Adrenal gland (tissue), 12 donors: ENCODE results near the gene PKIB. TPM values are rescaled to one million over a fixed set of nuclear protein-coding genes. Genes with fewer than 3 reads are reported as not detected.
"Not testable (repeated sequence)": the region's sequence is repeated elsewhere in the genome, so short reads cannot be mapped to it uniquely, and the experiment has no call there.

ENCODE experiments used
- DNase-seq, 7 donors: peaks; one replicate each; pipeline ENCODE4 v3.0.0-alpha.2; 2019 to 2020
- H3K27ac ChIP-seq, 5 donors: fragments of 200-600 bp; sonication (generic) in 4 of 5; 1 replicate in 3 of 5; 2 replicates in 2 of 5; pipeline versions ENCODE4 v1.5.1 to v1.8.0; 2016 to 2020; ENCODE audit warnings: mild to moderate bottlenecking in 1 of 5
- H3K27me3 ChIP-seq: fragments of 200-600 bp; 2 replicates; pipeline ENCODE4 v1.8.0; 2021
- H3K36me3 ChIP-seq, 2 donors: fragments of 200-600 bp; replicated peaks in 1 of 2; 1 replicate in 1 of 2; 2 replicates in 1 of 2; pipeline versions ENCODE4 v1.5.1 to v1.8.0; 2018 to 2022
- H3K4me1 ChIP-seq, 2 donors: fragments of 200-600 bp; replicated peaks in 1 of 2; 1 replicate in 1 of 2; 2 replicates in 1 of 2; pipeline versions ENCODE4 v1.5.1 to v1.8.0; 2018 to 2021
- H3K4me3 ChIP-seq, 4 donors: fragments of 200-600 bp; sonication (generic) in 3 of 4; one replicate each; pipeline ENCODE4 v1.5.1; 2016 to 2018
- H3K9me3 ChIP-seq, 3 donors: fragments of 200-600 bp; sonication (generic) in 1 of 3; replicated peaks in 1 of 3; 1 replicate in 2 of 3; 2 replicates in 1 of 3; pipeline versions ENCODE4 v1.5.1 to v1.8.0; 2016 to 2021
- POLR2A ChIP-seq, 2 donors: fragments of 450-650 bp; IDR thresholded peaks; one replicate each; pipeline ENCODE4 v1.6.1; 2017; ENCODE audit warnings: antibody characterized with exemption in 2 of 2, mild to moderate bottlenecking in 2 of 2, moderate library complexity in 1 of 2
- WGBS, 4 donors: extraction: QIAGEN DNeasy Blood & Tissue Kit in 2 of 4; methylation state at CpG; one replicate each; pipeline versions ENCODE4 v1.1.5 to v1.1.7; 2013 to 2017; 5-methylcytosine and 5-hydroxymethylcytosine counted together
- intact Hi-C, 2 donors: fragments of 100-400 bp; cut with DNase I; formaldehyde crosslinking; loops; one replicate each; pipeline versions ENCODE4 v1.14.1 to v1.15.0; 2022 to 2023
- polyA plus RNA-seq, 3 donors: library from polyadenylated mRNA; stranded (reverse); fragments of 200-250 nt in 2 of 3; fragments of 350-450 nt in 1 of 3; fragmentation: Illumina TruSeq in 1 of 3; extraction: RNeasy Lipid Tissue Mini Kit (QIAGEN cat#74804) in 1 of 3; gene quantifications; one replicate each; pipeline ENCODE4 v1.2.3, GENCODE V29; 2013 to 2014
- total RNA-seq, 9 donors: library from RNA; depleted of rRNA in 4 of 9; stranded (reverse); fragments of >200 nt in 4 of 9; fragments of 120-200 nt in 1 of 9; fragmentation: NEBNext Ultra II Directional in 1 of 9; extraction: Animal tissue kit (Norgen Biotek cat#: 25700) in 1 of 9; gene quantifications; one replicate each; pipeline versions ENCODE4 v1.1.0 to v1.2.4, GENCODE V29; 2013 to 2023
- TF ChIP-seq, protein P1 (sequence below), 6 experiments: fragments of 450-650 bp in 4 of 6; fragments of 200-600 bp in 2 of 6; sonication (generic) in 1 of 6; IDR thresholded peaks; 1 replicate in 5 of 6; 2 replicates in 1 of 6; pipeline versions ENCODE4 v1.5.1 to v1.8.0; 2016 to 2021; ENCODE audit warnings: antibody characterized with exemption in 6 of 6, mild to moderate bottlenecking in 2 of 6, moderate library complexity in 1 of 6
- donor health status: healthy with polysubstance abuse.
- donor health status: Bipolar disorder and iron deficiency.
- donor health status: DM: yes; HTN: yes; CAD: no.
- donor health status: DM: no; HTN: no; CAD: no.
- donor health status: DM: no; HTN: no; CAD: no.
- donor health status: DM: yes; HTN: yes; CAD: no.

PKIB gene
- total and polyA plus RNA-seq, 12 donors, result 0.48 to 6.2 (median 2.5) TPM

GRCh38 chr6:122576888-122577287, 33.3 kb upstream of the PKIB start:
- no peak overlapping the region for H3K27ac ChIP-seq
- WGBS, 4 donors, result 93 to 98% (median 96%) methylated on average over 2 of the region's 2 CpGs
- no peak overlapping the region for H3K4me3 ChIP-seq
- DNase-seq, result no peak
- intact Hi-C loops, result no loop called here
- no peaks in the 10 kb centered on the region for H3K9me3 ChIP-seq
- no peaks in the 10 kb centered on the region for H3K4me1 ChIP-seq
- H3K27me3 ChIP-seq, result no peaks in the 10 kb centered on the region
- no peaks in the 10 kb centered on the region for H3K36me3 ChIP-seq
- TF ChIP-seq, protein P1, sequence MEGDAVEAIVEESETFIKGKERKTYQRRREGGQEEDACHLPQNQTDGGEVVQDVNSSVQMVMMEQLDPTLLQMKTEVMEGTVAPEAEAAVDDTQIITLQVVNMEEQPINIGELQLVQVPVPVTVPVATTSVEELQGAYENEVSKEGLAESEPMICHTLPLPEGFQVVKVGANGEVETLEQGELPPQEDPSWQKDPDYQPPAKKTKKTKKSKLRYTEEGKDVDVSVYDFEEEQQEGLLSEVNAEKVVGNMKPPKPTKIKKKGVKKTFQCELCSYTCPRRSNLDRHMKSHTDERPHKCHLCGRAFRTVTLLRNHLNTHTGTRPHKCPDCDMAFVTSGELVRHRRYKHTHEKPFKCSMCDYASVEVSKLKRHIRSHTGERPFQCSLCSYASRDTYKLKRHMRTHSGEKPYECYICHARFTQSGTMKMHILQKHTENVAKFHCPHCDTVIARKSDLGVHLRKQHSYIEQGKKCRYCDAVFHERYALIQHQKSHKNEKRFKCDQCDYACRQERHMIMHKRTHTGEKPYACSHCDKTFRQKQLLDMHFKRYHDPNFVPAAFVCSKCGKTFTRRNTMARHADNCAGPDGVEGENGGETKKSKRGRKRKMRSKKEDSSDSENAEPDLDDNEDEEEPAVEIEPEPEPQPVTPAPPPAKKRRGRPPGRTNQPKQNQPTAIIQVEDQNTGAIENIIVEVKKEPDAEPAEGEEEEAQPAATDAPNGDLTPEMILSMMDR (IDR thresholded peaks at IDR 0.05), result no peak
- TF ChIP-seq POLR2A (IDR thresholded peaks at IDR 0.05), result no peak

- H3K9me3 ChIP-seq, result no peaks in the 10 kb centered on the region
- intact Hi-C loops, result no loop called here
- no peak overlapping the region for H3K27ac ChIP-seq
- no peak overlapping the region for H3K4me3 ChIP-seq
- H3K27me3 ChIP-seq, result no peaks in the 10 kb centered on the region
- no peaks in the 10 kb centered on the region for H3K36me3 ChIP-seq
- no peak for DNase-seq
- TF ChIP-seq, protein P1 (IDR thresholded peaks at IDR 0.05), result no peak
- no peak for TF ChIP-seq POLR2A (IDR thresholded peaks at IDR 0.05)
- 94 to 100% (median 100%) methylated on average over 1 of the region's 1 CpG for WGBS, 4 donors
- H3K4me1 ChIP-seq, result no peaks in the 10 kb centered on the region
Observed at GRCh38 chr6:122578961-122579360, 31.2 kb upstream of the PKIB start.

- intact Hi-C loops, result no loop called here
- WGBS, 4 donors, result 49 to 60% (median 57%) methylated on average over 3 of the region's 3 CpGs
- H3K4me3 ChIP-seq, result no peak overlapping the region
- DNase-seq, result no peak
- no peaks in the 10 kb centered on the region for H3K36me3 ChIP-seq
- H3K9me3 ChIP-seq, result no peaks in the 10 kb centered on the region
- H3K27ac ChIP-seq, result no peak overlapping the region
- TF ChIP-seq, protein P1 (IDR thresholded peaks at IDR 0.05), result no peak
- TF ChIP-seq POLR2A (IDR thresholded peaks at IDR 0.05), result no peak
- no peaks in the 10 kb centered on the region for H3K27me3 ChIP-seq
- H3K4me1 ChIP-seq, result no peaks in the 10 kb centered on the region
Observed at GRCh38 chr6:122580737-122581136, 29.5 kb upstream of the PKIB start.

- intact Hi-C loops, result no loop called here
- H3K4me3 ChIP-seq, result no peak overlapping the region
- H3K9me3 ChIP-seq, result no peaks in the 10 kb centered on the region
- 81 to 96% (median 84%) methylated on average over 1 of the region's 1 CpG for WGBS, 4 donors
- no peak overlapping the region for H3K27ac ChIP-seq
- no peaks in the 10 kb centered on the region for H3K36me3 ChIP-seq
- no peaks in the 10 kb centered on the region for H3K27me3 ChIP-seq
- no peak for DNase-seq
- TF ChIP-seq, protein P1 (IDR thresholded peaks at IDR 0.05), result no peak
- TF ChIP-seq POLR2A (IDR thresholded peaks at IDR 0.05), result no peak
- no peaks in the 10 kb centered on the region for H3K4me1 ChIP-seq
Observed at GRCh38 chr6:122589115-122589514, 21.1 kb upstream of the PKIB start.

- 56 to 67% (median 63%) methylated on average over 2 of the region's 2 CpGs for WGBS, 4 donors
- intact Hi-C loops, H3K4me3 ChIP-seq, H3K36me3 ChIP-seq, H3K4me1 ChIP-seq, H3K9me3 ChIP-seq, DNase-seq, H3K27me3 ChIP-seq, H3K27ac ChIP-seq: not testable (repeated sequence)
Observed at GRCh38 chr6:122598295-122598694, 11.9 kb upstream of the PKIB start.
